ENCODE results near the gene PCDHA1.

GRCh38 chr5:140833993-140834392, 48.1 kb downstream of the PCDHA1 start, which contains the start of gene PCDHA7:
- TF ChIP-seq, protein P1, sequence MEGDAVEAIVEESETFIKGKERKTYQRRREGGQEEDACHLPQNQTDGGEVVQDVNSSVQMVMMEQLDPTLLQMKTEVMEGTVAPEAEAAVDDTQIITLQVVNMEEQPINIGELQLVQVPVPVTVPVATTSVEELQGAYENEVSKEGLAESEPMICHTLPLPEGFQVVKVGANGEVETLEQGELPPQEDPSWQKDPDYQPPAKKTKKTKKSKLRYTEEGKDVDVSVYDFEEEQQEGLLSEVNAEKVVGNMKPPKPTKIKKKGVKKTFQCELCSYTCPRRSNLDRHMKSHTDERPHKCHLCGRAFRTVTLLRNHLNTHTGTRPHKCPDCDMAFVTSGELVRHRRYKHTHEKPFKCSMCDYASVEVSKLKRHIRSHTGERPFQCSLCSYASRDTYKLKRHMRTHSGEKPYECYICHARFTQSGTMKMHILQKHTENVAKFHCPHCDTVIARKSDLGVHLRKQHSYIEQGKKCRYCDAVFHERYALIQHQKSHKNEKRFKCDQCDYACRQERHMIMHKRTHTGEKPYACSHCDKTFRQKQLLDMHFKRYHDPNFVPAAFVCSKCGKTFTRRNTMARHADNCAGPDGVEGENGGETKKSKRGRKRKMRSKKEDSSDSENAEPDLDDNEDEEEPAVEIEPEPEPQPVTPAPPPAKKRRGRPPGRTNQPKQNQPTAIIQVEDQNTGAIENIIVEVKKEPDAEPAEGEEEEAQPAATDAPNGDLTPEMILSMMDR (IDR thresholded peaks at IDR 0.05) = peak in 1 of 4 experiments; percentile 15
- TF ChIP-seq POLR2A (IDR thresholded peaks at IDR 0.05) = no peak

All from uterus (tissue), 2 donors.